RPMI8226 (cell line): ENCODE measurements around the gene GLIS1.

Experiments used
- DNase-seq: peaks from one replicate; pipeline ENCODE4 v3.0.0-alpha.2; 2015

The GLIS1 gene

GRCh38 chr1:53476579-53476978, 262.4 kb downstream of the GLIS1 start:
- no peak for DNase-seq

GRCh38 chr1:53475664-53476063, 263.3 kb downstream of the GLIS1 start:
- no peak for DNase-seq

- no peak for DNase-seq
Observed at GRCh38 chr1:53473463-53473862, 265.5 kb downstream of the GLIS1 start.

GRCh38 chr1:53471000-53471399, 268.0 kb downstream of the GLIS1 start:
- no peak for DNase-seq

- no peak for DNase-seq
Observed at GRCh38 chr1:53470584-53470983, 268.4 kb downstream of the GLIS1 start.

- DNase-seq = no peak
Observed at GRCh38 chr1:53470155-53470554, 268.8 kb downstream of the GLIS1 start.

GRCh38 chr1:53469373-53469772, 269.6 kb downstream of the GLIS1 start:
- no peak for DNase-seq

GRCh38 chr1:53468374-53468773, 270.6 kb downstream of the GLIS1 start:
- DNase-seq = no peak

- no peak for DNase-seq
Observed at GRCh38 chr1:53467391-53467790, 271.6 kb downstream of the GLIS1 start.

GRCh38 chr1:53465023-53465957, 273.7 kb downstream of the GLIS1 start:
- no peak for DNase-seq

GRCh38 chr1:53463961-53464899, 274.7 kb downstream of the GLIS1 start:
- no peak for DNase-seq

GRCh38 chr1:53462769-53463501, 276.0 kb downstream of the GLIS1 start:
- no peak for DNase-seq

- DNase-seq = no peak
Observed at GRCh38 chr1:53462193-53462592, 276.8 kb downstream of the GLIS1 start.

- DNase-seq = no peak
Observed at GRCh38 chr1:53461323-53462044, 277.5 kb downstream of the GLIS1 start.

GRCh38 chr1:53460666-53461322, 278.2 kb downstream of the GLIS1 start:
- no peak for DNase-seq

- no peak for DNase-seq
Observed at GRCh38 chr1:53460211-53460634, 278.7 kb downstream of the GLIS1 start.

- DNase-seq = no peak
Observed at GRCh38 chr1:53459321-53460175, 279.4 kb downstream of the GLIS1 start, which contains the start of gene DMRTB1. DMRTB1 (plus strand) TSS chr1:53459399; CDS start chr1:53459454, 55 bp downstream.

- DNase-seq = no peak
Observed at GRCh38 chr1:53458634-53459033, 280.3 kb downstream of the GLIS1 start.
